ENCODE measurements around the gene PRPSAP1.

DNA sequence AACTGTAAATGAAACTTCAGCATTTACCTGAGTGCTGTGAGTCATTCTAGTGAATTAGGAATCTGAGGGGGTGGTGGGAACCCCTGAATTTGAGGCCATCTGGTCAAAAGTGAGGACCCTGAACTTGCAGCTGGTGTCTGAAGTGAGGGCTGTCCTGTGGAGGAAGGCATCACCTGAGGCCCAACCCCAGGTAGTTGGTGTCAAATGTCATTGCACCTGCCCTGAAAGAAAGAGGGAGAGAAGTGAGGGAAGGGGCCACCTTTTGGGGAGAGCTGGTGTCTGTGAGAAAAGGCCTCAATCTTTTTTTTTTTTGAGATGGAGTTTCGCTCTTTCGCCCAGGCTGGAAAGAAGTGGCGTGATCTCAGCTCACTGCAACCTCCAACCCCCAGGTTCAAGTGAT is 12.5 kb upstream of the PRPSAP1 start:
- TF ChIP-seq, protein P1, sequence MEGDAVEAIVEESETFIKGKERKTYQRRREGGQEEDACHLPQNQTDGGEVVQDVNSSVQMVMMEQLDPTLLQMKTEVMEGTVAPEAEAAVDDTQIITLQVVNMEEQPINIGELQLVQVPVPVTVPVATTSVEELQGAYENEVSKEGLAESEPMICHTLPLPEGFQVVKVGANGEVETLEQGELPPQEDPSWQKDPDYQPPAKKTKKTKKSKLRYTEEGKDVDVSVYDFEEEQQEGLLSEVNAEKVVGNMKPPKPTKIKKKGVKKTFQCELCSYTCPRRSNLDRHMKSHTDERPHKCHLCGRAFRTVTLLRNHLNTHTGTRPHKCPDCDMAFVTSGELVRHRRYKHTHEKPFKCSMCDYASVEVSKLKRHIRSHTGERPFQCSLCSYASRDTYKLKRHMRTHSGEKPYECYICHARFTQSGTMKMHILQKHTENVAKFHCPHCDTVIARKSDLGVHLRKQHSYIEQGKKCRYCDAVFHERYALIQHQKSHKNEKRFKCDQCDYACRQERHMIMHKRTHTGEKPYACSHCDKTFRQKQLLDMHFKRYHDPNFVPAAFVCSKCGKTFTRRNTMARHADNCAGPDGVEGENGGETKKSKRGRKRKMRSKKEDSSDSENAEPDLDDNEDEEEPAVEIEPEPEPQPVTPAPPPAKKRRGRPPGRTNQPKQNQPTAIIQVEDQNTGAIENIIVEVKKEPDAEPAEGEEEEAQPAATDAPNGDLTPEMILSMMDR (IDR thresholded peaks at IDR 0.05) = no peak
- no peak for TF ChIP-seq EP300 (IDR thresholded peaks at IDR 0.05; ENCODE audit: borderline replicate concordance in 1 of 2, low read depth in 1 of 2, low read length in 1 of 2)
- TF ChIP-seq, protein P2, sequence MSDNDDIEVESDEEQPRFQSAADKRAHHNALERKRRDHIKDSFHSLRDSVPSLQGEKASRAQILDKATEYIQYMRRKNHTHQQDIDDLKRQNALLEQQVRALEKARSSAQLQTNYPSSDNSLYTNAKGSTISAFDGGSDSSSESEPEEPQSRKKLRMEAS (IDR thresholded peaks at IDR 0.05; ENCODE audit: low read depth) = no peak
- TF ChIP-seq NFIC (IDR thresholded peaks at IDR 0.05; ENCODE audit: borderline replicate concordance) = no peak
- no peak for TF ChIP-seq FOXM1 (IDR thresholded peaks at IDR 0.05; ENCODE audit: low read depth)
- TF ChIP-seq JUND (IDR thresholded peaks at IDR 0.05) = no peak
- TF ChIP-seq, protein P3, sequence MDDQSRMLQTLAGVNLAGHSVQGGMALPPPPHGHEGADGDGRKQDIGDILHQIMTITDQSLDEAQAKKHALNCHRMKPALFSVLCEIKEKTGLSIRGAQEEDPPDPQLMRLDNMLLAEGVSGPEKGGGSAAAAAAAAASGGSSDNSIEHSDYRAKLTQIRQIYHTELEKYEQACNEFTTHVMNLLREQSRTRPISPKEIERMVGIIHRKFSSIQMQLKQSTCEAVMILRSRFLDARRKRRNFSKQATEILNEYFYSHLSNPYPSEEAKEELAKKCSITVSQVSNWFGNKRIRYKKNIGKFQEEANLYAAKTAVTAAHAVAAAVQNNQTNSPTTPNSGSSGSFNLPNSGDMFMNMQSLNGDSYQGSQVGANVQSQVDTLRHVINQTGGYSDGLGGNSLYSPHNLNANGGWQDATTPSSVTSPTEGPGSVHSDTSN (IDR thresholded peaks at IDR 0.05) = no peak
- TF ChIP-seq TCF12 (IDR thresholded peaks at IDR 0.05) = no peak
- TF ChIP-seq, protein P4, sequence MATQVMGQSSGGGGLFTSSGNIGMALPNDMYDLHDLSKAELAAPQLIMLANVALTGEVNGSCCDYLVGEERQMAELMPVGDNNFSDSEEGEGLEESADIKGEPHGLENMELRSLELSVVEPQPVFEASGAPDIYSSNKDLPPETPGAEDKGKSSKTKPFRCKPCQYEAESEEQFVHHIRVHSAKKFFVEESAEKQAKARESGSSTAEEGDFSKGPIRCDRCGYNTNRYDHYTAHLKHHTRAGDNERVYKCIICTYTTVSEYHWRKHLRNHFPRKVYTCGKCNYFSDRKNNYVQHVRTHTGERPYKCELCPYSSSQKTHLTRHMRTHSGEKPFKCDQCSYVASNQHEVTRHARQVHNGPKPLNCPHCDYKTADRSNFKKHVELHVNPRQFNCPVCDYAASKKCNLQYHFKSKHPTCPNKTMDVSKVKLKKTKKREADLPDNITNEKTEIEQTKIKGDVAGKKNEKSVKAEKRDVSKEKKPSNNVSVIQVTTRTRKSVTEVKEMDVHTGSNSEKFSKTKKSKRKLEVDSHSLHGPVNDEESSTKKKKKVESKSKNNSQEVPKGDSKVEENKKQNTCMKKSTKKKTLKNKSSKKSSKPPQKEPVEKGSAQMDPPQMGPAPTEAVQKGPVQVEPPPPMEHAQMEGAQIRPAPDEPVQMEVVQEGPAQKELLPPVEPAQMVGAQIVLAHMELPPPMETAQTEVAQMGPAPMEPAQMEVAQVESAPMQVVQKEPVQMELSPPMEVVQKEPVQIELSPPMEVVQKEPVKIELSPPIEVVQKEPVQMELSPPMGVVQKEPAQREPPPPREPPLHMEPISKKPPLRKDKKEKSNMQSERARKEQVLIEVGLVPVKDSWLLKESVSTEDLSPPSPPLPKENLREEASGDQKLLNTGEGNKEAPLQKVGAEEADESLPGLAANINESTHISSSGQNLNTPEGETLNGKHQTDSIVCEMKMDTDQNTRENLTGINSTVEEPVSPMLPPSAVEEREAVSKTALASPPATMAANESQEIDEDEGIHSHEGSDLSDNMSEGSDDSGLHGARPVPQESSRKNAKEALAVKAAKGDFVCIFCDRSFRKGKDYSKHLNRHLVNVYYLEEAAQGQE (IDR thresholded peaks at IDR 0.05; ENCODE audit: low read depth, low read length) = no peak
- no peak for TF ChIP-seq YY1 (IDR thresholded peaks at IDR 0.05; ENCODE audit: low read depth)
- TF ChIP-seq, protein P5, sequence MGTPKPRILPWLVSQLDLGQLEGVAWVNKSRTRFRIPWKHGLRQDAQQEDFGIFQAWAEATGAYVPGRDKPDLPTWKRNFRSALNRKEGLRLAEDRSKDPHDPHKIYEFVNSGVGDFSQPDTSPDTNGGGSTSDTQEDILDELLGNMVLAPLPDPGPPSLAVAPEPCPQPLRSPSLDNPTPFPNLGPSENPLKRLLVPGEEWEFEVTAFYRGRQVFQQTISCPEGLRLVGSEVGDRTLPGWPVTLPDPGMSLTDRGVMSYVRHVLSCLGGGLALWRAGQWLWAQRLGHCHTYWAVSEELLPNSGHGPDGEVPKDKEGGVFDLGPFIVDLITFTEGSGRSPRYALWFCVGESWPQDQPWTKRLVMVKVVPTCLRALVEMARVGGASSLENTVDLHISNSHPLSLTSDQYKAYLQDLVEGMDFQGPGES (IDR thresholded peaks at IDR 0.05; ENCODE audit: low read depth, low read length) = no peak
- no peak for TF ChIP-seq POLR2AphosphoS5 (IDR thresholded peaks at IDR 0.05; ENCODE audit: low read depth, low read length)
- TF ChIP-seq SMC3 (IDR thresholded peaks at IDR 0.05; ENCODE audit: low read depth, low read length) = no peak

All from SK-N-SH (cell line).